Inflammatory macrophage treated with lipopolysaccharide for 4 hours (primary cell): ENCODE measurements around the gene CYTH1.

Experiments
- DNase-seq: peaks from one replicate; pipeline ENCODE4 v3.0.0-alpha.2; 2020

CYTH1 gene

GRCh38 chr17:78709751-78710181 lies 72.3 kb downstream of the CYTH1 start:
- no peak for DNase-seq

GRCh38 chr17:78709119-78709681 lies 72.9 kb downstream of the CYTH1 start:
- DNase-seq = no peak

DNA sequence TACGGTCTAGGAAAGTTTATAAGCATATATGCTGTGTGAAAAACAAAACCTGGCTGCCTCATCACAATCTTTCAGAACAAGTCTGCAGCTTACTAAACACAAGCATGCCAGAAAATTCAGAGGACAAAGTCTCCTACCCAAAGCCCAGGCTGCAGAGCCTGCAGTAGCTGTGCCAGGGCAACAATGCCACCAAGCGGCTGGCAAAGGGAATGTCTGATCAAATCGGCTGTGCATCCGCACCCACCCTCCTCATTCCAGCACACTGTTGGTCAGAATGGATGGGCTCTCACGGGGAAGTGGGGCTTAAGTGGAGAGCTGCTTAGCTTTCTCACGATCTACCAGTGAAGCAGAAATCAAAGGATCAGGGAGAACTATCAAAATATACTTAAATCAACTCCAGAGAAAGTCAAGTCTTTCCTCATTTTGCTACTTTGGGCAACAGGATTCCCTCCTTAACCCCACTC lies 73.5 kb downstream of the CYTH1 start:
- peak; percentile 50 for DNase-seq

GRCh38 chr17:78707923-78708322 lies 74.2 kb downstream of the CYTH1 start:
- no peak for DNase-seq

DNA sequence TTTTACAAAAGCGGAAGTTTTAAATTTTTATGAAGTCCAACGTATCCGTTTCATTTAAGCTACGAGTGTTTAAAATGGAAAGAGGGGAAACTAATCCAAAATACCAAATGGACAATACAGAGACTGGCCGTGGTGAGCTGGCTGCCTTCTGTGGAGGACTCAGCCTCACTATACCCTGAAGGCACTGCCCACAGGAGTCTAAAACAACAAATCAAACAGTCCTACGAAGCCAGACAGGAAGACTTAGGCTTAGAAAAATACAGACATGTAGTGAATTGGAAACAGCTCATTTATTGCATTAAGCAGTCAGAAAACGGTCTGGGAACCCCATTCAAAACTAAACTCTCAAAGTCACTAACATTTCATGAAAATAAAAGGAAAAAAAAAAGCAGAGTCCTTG lies 75.1 kb downstream of the CYTH1 start:
- no peak for DNase-seq

- DNase-seq = no peak
Observed at GRCh38 chr17:78706271-78706915, 75.7 kb downstream of the CYTH1 start.

GRCh38 chr17:78705071-78705470 lies 77.0 kb downstream of the CYTH1 start:
- no peak for DNase-seq

DNA sequence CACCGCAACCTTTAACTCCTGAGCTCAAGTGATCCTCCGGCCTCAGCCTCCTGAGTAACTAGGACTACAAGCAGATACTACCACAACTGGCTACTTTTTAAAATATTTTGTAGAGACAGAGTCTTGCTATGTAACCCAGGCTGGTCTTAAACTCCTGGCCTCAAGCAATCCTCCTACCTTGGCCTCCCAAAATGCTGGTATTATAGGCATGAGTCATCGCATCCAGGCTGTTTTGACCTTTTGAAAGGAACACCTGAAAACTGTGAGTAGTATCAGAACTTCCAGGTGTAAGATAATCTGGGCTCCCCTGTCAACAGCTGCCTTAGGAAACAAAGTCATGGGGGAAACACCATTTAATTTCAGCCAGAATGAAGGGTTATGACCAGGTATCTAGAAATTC lies 77.5 kb downstream of the CYTH1 start:
- DNase-seq = no peak

DNA sequence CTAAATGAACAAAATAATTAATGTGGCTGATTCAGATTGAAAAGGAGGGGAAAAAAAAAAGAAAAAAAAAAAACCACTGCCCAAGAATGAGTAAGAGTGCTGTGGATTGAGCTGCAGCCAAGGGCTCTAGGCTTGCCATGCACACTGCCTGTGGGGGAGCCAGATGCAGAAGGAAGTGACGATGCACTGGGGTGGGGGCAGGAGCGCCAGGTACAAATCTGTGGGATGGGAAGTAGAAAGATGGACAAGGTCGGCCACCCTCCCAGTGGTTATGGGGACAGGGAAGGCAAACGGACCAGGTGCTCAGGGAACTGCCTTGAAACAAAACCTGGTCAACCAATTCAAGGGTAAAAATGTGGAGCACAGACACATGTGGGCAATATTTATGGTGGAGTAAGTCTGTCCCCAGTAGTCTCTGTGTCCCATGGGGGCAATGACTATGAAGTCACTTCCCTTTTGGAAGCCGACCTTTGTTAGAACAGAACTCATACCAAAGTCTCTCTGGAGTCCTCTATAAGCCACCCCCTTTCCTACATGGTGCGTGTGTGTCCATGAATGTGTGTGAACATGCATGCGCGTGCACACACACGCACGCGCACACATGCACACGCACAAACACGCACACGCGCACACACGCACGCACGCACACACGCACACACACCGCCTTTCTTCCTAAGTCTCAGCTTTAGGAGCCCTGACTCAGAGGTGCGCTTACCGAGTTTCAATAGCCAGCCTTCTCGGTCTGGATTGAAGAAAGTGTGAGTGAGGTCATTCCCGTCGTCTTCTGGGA lies 84.3 kb downstream of the CYTH1 start:
- DNase-seq = no peak

DNA sequence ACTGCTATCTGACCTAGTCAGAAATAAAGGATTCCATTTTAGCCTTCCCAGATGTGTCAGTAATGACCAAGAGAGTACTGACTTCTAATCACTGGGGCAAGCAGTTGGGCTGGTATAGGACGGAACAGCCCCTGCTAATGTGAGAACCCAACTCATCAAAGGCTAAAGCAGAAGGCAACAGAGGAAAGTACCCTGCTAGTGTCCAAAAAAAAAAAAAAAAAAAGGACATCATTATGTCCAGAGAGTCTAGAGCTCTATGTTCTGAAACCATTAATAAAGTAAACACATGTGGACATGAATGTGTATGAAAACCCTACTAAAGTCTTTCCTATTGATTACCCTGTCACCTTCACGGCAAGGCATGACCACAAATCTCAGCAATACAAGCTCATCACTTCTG lies 85.0 kb downstream of the CYTH1 start:
- DNase-seq = no peak

DNA sequence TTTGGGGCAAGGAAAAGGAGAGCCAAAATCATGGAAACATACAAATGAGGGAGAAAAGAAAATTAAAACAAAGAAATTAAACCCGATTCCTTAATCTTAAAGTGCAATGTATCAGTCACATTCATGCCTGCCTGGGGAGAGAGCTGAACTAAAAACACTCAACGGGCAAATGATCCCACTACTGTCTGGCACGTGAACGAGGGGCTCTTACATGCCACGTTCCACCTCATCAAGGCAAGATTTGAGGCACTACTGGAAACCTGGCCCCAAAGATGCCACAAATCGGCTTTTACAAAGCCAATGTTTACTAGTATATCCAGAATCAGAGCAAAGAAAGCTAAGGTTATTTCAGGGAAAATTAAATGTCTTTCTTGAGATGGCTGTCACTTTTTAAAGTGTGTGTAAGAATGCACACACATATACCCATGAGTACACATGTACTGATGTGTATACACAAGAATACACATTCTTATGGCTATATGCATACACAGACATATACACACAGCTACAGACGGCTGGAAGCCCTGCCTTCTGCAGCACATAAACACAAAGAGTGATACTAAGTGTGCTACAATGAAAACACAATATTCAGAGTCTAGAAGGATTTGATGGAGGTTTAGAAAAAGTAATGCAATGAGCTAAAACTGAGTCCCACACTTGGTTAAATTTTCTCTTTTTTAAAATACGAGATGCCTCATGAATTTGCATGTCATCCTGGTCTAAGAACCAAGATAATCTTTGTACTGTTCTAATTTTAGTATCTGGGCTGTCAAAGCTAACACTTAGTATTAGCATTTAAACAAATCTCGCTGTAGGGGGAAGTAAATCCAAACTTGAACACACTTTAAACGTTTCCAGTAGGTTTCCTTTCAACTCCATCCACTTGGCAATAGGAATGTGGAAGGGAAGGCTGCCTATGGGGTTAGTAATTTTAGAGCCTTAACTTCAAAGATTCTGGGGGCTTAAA lies 85.8 kb downstream of the CYTH1 start:
- DNase-seq = no peak

GRCh38 chr17:78694805-78695531 lies 87.1 kb downstream of the CYTH1 start:
- no peak for DNase-seq

GRCh38 chr17:78693346-78694083 lies 88.6 kb downstream of the CYTH1 start:
- DNase-seq = no peak

DNA sequence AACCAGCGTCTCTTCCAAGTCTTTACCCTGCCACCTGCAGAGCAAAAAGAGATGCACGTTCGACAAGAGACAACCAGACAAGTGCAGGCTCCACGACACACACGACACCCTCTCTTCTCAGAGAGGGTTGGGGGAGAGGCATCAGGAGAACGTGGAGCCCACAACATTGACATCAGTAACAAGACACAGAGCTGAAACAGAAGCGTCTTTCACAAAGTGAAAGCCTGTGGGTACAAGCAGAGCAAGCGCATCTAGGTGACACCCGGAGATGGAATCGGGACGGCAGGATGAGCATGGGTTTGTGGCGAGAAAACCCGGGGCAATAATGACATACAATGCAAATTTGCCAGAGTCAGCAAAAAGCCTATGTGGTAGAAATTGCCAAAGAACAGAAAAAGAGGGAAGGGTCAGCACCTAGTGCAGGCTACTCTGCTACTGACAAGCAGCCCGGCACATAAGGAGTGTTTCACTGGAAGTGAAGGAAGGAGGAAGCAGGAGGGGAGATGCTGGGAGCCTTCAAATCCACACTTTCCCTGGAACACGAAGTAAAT lies 89.5 kb downstream of the CYTH1 start:
- no peak for DNase-seq

DNA sequence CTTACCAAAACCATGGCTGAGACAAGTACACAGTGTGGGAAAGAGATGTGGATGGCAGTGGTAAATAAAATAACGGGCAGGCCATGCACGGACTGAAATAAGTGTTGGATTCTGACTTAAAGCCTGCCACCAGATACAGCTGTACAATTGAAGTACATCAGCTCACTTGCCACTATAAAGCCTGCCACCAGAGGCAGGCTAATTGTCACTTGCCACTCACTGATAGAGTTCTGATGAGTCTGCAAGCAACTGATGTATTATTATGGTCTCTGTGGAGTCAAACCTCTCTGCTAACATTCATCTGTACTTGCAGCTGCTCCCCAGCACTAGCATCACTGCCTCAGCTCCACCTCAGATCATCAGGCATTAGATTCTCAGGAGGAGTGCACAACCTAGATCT lies 93.0 kb downstream of the CYTH1 start:
- DNase-seq = no peak

DNA sequence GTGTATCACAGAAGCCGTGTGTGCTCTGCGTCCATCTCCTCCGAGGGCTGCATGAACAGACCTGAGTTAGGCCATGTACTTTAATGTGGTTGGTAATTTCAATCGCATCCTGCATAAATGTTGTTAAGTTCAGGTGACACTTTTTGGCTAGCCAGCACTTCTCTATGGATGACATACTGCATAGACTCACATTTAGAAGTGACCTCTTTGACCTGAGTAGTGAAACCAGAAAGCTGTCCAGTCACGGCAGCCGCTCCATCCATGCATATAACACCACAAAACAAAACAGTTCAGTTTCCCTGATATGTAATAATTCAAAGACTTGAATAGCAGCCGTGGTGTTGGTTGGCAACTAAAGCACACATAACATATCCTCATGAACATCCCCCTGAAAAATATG lies 94.1 kb downstream of the CYTH1 start:
- no peak for DNase-seq

GRCh38 chr17:78687125-78687524 lies 94.9 kb downstream of the CYTH1 start:
- no peak for DNase-seq

DNA sequence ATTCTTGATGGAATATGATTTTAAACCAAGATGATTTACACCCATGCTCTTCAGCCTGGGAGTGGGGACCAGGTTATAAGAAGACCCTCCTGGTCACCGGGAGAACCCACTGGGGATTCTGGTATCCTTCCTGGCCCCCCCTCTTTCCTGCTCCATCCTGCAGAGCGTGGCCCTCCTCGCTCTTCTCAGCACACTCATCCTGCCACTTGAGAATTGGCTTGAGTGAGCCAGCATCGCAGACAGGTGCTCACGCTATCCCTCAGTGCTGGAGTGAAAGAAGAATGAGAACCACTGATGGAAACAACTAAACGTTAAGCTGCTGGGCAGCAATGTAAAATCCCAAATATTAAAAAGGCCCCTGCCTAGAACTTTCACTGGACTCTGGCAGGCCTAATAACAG lies 98.0 kb downstream of the CYTH1 start:
- no peak for DNase-seq

DNA sequence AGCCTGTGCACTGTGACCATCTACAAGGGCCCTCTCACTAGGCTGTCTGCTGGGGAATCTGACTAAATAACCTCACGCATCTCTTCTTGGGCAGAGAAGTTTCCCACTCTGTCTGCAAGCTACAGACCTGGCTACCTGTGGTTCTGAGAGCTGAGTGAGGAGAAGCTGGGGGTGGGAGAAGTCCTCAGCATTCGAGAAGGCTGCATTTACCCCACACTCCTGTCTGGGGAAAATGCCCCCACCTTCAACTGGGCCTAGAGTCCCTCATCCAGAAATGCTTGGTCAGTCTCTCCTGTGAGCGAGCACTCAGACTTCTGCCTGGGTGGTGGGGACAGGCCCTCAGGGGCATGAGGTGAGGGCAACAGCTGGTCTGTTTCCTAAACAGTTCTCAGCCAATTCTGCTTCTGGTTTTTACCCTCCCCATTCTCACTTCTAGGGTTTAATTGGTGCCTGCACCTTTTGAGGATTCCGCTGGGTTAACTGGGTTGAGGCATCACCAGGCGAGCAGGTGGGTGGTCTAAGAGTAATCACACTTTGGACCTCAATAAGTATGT lies 98.6 kb downstream of the CYTH1 start:
- no peak for DNase-seq

DNA sequence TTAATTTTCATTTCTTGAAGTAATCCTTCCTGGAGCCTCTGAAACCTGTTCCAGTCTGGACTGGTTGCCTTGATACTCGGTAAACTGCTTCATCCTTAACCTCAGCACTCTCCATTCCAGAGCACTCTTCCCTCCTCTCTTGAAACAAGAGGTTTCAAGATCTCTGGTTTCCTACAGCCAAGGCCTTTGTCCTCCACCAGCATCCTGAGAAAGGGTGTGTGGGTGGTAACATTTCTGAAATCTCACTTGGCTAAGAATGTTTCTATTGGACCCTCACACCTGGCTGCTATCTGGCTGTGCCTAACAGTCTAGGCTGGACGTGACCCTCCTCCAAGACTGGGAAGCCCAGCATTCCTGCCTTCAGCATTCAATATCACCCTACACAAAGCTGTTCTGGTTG lies 99.7 kb downstream of the CYTH1 start:
- DNase-seq = no peak

GRCh38 chr17:78680436-78680835 lies 101.6 kb downstream of the CYTH1 start:
- DNase-seq = no peak
